HS-27A (cell line): ENCODE data around the gene TRAF3.
A peak's percentile ranks its signal among the peaks of the same experiment; 100 is the strongest.

Experiments used
- DNase-seq: peaks from one replicate; pipeline ENCODE4 v3.0.0-alpha.2; 2012; ENCODE audit warnings: low read depth, missing footprints

The TRAF3 gene

DNA sequence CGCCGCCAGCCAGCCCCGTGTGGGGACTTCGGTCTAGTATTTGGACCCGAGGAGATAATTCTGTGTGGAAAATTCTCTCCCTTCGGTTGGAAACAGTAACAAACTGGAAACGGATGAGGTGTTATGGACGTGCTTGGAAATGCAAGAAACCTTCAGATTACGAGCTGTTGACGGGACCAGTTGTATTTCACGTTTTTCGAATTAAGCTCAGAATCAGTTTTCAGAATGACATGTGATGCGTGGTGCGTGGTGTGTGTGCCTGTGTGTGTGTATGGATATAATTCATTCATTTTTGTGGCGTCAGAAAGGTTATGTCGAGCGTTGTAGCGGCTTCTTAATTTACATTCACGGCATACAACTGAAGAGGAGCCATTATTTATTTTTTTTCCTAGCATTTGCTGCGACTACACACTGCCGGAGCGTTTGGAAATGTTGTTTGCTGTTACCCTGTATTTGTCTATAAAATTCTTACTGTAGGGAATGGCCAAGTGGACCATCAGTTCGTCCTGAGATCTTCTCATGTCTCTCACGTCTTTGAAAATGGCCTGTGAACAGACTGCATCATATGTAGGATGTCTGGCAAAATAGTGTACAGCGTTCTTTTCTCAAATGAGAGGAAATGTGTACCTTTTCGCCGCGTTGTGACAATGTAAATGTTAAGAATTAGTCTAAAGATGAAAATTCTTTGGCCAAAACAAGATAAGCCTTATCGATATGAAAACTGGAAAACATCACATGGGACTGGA, 1.3 kb downstream of the TRAF3 start:
- no peak for DNase-seq

DNA sequence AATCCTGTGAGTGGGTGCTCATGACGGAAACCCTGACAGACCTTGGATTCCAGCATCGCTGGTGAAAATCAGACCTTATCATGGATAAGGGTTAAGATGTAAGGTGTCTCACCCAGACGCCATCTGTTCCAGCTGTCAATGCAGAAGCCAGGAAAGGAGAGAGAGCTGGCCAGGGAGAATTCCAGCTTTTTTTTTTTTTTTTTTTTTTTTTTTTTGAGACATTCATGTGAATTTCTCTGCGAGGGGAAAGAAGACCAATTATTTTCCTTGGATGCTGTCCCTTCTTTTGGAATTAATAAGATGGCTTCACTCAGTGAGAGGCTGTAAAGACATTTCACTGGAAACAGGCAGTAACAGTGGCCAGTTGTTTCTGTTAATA, 1.8 kb downstream of the TRAF3 start:
- no peak for DNase-seq

GRCh38 chr14:102779574-102780315, 2.5 kb downstream of the TRAF3 start:
- no peak for DNase-seq

GRCh38 chr14:102781063-102781462, 3.8 kb downstream of the TRAF3 start:
- DNase-seq, result no peak

GRCh38 chr14:102782974-102783373, 5.7 kb downstream of the TRAF3 start:
- DNase-seq, result no peak

GRCh38 chr14:102784892-102785594, 7.8 kb downstream of the TRAF3 start:
- DNase-seq, result no peak

DNA sequence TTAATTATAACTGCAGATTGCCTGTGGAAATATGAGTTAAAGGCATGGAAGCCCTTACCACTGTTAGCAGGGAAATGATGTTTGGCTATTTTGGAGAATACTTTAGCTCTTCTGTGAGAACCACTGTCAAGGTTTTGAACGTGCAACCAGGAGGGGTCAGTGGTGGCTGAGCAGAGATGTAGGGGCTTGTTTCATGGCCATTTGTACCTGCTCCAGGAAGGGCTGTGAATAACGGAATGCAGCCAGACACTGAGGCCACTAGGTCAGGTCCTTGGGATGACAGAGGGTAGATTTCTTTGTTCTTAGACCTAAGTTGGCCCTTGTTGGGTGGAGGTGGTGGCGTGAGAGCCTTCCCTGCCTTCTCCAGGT, 8.3 kb downstream of the TRAF3 start:
- no peak for DNase-seq

DNA sequence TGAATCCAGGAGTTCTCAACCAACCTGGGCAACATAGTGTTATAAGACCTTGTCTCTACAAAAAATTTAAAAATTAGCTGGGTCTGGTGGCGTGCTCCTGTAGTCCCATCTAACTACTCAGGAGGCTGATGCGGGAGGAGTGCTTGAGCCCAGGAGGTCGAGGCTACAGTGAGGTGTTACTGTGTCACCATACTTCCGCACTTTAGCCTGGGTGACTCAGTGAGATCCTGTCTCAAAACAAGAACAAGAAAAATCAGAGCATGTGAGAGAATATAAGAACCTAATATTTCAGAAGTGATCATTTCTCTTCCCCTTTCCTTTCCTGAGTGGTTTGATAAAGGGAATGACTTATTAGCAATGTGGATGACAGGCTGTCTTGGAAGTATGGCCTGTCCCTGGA, 9.5 kb downstream of the TRAF3 start:
- no peak for DNase-seq

DNA sequence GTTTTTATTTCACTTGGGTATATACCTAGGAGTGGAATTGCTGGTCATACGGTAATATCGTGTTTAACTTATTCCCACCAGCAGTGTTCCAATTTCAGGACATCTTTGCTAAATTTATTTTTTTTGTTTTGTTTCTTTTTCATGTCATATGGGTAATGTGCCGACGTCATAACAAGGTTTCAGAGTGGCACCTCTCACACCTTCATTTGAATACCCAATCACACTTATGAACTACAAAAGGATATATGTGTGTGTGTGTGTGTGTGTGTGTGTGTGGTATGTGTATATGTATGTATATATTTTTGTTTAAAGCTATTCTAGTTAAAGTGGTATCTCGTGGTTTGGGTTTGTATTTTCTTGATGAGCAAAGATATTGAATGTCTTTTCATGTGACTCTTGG, 12.1 kb downstream of the TRAF3 start:
- DNase-seq, result no peak

- DNase-seq, result no peak
Observed at GRCh38 chr14:102793531-102794328, 16.5 kb downstream of the TRAF3 start.

- peak; percentile 42 for DNase-seq
Observed at GRCh38 chr14:102795060-102795925, 18.0 kb downstream of the TRAF3 start.

- no peak for DNase-seq
Observed at GRCh38 chr14:102796661-102797190, 19.5 kb downstream of the TRAF3 start.

DNA sequence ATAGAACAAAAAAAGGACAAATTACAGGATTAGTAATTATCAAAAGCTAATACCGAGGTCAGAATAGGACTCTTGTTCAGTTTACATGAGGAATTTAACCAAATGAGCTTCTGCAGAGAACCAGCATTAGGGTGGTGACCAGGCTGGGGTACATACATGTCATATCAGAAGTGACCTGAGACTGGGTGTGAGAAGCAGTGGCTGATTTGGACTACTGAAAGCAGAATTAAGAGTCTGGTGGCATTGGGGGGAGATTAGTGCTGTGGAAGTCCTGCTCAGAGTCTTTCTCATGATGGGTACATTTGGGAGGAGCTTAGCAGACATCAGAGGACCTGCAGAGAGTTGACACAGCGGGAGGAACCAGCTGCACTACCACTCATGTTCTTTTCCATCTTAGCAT, 21.7 kb downstream of the TRAF3 start:
- no peak for DNase-seq

DNA sequence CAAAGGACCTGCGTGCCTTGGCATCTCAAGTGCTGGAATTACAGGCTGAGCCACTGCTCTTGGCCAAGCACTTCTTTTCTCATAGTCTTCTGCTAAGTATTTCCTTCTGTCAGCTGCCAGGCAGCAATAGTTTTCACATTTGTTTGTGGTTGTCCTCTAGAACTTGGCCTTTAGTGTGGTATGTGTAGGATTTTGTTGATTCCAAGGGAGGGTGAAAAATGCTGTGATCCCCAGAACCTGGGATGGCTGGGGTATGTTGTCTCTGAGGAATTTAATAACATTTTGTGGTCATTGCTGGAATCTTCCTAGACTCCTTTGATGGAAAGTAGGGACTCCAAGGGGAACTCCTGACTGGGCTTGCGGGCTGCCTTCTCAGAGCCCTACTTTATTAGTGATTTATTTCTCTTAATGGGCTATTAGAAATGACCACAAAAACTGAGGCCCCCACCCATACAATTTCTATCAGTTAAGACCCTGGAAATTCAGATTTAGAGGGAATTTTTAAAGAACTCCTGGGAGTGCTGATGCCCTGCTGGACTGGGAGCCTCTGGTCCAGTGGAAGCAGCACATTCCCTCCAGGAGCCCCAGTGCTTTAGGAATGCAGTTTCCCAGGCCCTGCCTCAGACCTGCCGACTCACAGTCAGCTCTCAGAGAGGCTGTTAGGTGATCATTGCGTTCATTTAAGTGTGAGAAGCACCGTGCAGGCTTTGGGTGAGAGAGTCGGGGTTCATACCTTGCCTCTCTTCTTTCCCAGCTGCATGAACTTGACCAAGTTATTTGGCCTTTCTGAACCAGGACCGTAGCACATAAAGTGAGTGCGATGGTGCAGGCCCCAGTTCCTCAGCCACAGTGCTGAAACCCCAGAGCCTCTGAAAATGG, 22.7 kb downstream of the TRAF3 start:
- no peak for DNase-seq

DNA sequence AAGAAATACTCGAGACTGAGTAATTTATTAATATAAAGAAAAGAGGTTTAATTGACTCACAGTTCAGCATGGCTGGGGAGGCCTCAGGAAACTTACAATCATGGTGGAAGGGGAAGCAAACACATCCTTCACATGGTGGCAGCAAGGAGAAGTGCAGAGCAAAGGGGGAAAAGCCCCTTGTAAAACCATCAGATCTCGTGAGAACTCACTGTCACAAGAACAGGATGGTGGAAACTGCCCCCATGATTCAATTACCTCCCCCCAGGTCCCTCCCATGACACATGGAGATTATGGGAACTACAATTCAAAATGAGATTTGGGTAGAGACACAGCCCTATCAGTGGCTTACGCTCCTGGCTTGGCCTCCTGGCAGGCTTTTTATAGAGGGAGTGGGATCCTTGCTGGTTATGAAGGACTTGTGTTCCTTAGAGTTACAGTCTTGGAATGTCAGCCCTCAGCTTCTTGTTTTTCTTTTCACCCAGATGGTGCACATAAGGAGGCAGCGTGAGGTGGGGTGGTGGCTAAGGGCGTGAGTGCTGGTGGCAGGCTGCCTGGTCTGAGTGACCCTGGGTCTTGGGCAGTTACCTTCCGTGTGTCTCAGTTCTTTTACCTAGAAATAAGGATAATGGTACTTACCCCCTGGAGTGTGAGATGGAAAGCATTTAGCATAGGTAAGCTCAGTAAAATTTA, 25.7 kb downstream of the TRAF3 start:
- DNase-seq, result no peak

DNA sequence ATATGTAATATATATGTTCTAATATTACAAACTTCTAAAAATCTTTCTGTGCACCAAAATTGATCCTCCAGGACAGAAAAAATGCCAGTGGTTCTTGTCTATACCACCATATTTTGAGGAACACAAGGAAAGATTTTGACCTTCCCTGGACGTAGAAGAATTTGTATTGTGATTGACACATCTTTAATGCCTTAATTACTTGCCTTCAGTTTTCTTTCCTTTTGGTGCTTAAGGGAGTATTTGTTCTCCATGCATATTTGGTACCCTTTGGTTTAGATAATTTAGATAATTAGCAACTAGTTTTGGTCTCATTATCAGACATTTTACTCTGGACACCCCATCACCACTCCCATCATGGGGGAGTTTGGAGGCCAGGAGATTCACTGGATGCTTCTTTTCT, 27.6 kb downstream of the TRAF3 start:
- DNase-seq, result no peak

DNA sequence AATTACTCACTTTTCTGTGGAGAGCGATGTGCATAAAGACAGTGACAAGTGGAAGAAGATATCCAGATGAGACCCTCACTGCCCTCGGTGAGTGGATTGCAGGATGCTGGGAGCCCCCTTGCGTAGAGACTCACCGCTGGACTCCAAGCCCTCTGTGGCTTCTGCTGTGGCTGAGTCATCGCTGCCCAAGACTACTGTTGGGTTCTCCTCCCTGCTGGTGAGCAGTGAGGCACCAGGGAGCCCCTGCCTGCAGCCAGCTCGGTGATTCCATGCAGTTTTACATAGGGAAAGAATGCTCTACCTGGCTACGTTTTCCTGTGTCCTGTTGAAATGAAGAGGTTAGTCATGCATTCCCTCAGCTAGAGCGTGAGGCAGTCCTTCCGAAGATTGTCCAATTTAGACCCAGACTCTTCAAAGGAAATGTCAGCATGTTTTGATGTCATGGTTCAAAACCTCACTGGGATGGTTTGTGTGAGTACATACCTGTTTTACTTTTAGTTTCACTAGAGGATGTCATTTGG, 28.2 kb downstream of the TRAF3 start:
- no peak for DNase-seq

DNA sequence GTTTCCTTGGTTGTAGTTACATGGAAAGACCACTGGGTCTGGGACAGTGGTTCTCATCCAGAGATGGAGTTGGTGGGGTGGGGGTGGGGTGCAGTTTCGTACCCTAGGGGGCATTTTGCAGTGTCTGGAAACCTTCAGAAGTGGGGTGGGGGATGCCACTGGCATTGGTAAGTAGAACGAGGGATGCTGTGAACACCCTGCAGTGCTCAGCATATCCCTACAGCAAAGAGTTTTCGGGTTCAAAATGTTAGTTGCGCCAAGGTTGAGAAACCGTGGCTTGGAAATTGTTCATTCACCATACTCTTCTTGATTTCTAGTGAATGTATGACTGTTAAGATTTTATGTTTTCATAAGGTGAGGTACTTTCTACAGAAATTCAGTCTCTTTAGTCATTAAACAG, 28.7 kb downstream of the TRAF3 start:
- DNase-seq, result no peak

- no peak for DNase-seq
Observed at GRCh38 chr14:102806447-102806846, 29.2 kb downstream of the TRAF3 start.
